Hematopoietic multipotent progenitor cell treated with erythropoietin and hydrocortisone succinate and interleukin-3 and kit ligand, for 6 days (in vitro differentiated cells): ENCODE measurements around the gene SNX8.
A peak's percentile ranks its signal among the peaks of the same experiment; 100 is the strongest.
"Not testable (repeated sequence)": the region's sequence is repeated elsewhere in the genome, so short reads cannot be mapped to it uniquely, and the experiment has no call there.

ENCODE experiments used
- DNase-seq: peaks from one replicate; pipeline ENCODE4 v3.0.0-alpha.2; 2015

Gene SNX8, protein sequence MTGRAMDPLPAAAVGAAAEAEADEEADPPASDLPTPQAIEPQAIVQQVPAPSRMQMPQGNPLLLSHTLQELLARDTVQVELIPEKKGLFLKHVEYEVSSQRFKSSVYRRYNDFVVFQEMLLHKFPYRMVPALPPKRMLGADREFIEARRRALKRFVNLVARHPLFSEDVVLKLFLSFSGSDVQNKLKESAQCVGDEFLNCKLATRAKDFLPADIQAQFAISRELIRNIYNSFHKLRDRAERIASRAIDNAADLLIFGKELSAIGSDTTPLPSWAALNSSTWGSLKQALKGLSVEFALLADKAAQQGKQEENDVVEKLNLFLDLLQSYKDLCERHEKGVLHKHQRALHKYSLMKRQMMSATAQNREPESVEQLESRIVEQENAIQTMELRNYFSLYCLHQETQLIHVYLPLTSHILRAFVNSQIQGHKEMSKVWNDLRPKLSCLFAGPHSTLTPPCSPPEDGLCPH

DNA sequence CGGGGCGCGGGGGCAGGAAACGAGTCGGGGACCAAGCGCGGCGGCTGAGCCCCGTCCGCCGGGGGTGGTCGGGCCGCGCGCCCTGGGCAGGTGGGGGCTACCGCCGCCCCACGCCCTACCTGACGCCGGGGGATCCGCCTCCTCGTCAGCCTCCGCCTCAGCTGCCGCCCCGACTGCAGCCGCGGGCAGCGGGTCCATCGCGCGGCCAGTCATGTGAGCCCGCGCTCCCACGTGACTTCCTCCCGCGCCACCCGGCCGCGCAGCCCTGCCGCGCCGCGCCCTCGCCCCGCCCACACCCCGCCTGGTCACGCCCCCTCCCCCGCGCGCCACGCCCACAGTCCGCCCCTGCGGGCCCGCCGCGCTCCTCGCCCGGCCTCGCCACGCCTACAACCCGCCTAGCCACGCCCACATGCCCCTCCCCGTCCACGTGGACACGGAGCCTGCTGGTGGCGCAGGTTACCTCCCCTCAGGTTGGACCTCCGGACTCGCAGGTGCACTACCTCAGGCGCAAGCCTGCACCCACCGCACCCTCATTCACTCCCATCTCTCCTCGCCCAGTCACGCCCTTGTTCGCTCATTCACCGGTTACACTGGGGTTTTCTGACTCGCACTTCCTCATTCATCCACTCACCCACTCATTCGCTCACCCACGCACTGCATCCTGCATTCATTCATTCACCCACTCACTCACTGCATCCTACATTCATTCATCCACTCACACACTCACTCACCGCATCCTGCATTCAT lies at the start of gene SNX8:
Gene SNX8, minus strand, starts transcription at position 233 of the 747 bp plus-strand sequence. Its CDS starts 20 bp downstream, at position 213.
- peak; percentile 92 for DNase-seq

DNA sequence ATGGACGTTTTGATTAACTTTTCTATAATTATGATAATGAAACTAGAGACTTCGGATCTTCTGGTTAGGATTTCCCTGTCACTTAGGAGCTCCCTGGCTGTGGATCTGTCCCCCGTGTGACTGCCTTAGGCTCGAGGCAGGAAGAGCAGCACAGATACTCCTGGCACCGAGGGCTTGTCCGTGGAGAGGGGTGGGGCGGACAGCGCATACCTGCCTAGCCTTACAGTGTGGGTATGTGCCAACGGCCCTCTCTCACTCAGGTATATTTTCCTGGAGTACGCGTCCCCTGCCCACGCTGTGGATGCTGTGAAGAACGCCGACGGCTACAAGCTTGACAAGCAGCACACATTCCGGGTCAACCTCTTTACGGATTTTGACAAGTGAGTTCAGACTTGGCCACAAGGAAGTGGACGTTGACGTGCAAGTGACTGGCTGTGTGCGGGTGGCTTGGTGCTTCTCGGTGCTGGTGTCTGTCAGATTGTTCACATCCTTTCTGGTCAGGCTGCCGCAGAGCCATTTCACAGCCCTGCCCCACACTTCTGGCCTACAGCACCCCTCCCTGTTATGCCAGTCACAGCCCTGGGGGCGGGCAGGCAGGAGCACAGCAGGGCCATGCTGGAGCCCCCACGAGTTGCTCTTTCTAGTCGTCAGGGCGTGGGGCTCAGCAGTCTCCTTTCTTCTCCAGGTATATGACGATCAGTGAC lies 48.3 kb upstream of the SNX8 start:
- no peak for DNase-seq

DNA sequence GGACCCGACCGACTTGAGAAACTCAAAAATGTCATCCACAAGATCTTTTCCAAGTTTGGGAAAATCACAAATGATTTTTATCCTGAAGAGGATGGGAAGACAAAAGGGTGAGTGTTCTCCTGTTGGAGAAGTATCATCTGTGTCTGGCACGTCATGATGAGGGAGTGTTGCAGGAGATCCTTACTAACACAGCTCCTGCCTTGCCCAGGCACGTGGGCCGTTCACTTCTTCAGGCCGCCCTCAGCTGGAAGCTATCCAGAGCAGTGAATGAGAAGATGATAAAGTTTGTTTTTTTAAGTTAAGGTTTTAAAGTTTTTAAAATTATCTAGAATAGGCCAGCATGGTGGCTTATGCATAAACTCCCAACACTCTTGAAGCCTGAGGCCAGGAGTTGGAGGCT lies 46.6 kb upstream of the SNX8 start:
- peak; percentile 45 for DNase-seq

DNA sequence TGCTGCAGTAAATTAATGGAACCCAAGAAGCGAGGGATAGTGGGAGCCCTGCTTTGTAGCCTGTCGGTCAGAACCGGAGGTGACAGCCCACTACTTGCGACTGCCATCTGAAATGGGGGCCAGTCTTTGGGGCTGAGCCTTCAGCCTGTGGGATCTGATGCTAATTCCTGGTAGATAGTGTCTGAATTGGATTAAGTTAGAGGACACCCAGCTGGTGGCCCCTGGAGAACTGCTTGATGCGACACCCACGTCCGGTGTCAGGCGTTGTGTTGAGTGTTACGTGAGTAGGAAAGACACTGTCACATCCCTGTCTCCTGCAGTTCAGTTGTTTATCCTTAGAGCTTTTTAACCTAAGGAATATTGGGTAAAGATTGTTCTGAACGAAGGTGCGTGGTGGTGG lies 45.4 kb upstream of the SNX8 start:
- DNase-seq, result no peak

DNA sequence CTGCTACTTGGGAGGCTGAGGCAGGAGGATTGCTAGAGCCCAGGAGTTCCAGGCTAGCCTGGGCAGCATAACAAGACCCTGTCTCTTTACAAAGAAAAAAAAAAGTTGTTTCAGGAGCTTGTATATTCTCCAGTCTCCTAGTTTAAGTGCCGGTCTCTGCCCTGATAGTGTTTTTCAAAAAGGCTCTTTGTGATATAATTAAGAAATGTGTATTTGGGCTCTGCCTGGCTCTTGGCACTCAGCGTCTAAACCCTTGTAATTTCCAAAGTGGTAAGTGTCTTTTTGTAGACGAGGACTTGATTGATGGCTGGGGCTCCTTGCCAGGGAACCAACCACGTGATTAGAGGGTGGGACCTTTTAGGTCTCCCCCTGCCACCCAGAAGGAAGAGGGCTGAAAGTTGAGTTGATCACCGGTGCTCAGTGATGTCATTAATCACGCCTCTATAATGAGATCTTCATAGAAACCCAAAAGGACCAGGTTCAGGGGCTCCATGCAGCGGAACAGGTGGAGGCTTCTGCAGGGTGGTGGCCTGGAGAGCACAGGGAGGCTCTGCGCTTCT lies 44.8 kb upstream of the SNX8 start:
- DNase-seq, result peak; percentile 54

DNA sequence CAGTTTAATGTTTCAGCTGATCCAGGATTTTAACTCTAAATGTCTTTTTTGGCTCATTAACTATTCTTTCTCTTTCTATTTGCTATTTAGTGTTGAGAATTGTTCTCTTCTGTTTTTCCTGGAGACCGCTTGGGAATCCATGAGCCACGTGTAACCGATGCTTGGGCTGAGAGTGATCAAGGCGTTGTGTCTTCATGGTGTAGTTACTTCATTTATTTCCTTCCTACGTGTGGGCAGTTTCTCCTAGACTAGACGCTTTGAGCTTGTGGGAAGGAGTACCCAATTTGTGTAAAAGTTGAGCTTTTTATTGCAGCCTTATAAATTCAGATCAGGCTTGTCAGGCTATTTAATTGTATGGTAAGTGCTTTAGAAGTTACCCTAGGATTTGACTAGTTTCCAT lies 43.3 kb upstream of the SNX8 start:
- DNase-seq, result no peak

DNA sequence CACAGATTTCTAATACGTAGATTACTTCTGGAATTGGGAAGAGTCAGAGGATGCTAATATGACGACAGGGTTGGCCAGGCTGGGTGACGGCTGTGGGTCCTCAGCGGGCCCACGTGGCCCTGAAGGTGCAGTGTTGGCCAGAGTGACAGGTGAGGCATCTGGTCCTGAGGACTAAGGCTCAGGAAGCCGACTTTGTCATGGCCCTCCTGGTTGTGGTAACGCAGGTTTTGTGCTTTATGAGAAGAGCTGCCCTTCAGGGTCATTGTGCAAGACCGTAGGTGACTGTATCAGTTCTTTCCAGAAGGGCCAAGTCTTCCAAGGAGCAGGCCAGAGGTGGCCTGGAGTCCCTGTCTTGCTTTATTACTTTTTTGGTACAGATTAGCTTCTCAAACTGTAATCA lies 42.9 kb upstream of the SNX8 start:
- no peak for DNase-seq

DNA sequence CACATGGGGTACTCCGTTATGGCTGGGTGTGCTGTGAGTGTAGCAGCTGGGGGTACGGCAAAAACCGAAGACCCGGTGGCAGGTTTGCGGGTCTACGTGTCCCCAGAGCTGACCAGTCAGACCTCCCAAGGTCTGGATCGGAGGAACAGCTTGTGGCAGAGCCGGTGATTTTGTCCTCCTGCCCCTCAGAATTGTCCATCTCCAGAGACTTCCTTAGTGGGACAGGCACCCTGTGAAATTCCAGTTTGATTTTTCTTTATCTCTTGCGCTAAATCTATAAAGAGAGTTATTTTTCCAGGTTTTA lies 41.4 kb upstream of the SNX8 start:
- no peak for DNase-seq

DNA sequence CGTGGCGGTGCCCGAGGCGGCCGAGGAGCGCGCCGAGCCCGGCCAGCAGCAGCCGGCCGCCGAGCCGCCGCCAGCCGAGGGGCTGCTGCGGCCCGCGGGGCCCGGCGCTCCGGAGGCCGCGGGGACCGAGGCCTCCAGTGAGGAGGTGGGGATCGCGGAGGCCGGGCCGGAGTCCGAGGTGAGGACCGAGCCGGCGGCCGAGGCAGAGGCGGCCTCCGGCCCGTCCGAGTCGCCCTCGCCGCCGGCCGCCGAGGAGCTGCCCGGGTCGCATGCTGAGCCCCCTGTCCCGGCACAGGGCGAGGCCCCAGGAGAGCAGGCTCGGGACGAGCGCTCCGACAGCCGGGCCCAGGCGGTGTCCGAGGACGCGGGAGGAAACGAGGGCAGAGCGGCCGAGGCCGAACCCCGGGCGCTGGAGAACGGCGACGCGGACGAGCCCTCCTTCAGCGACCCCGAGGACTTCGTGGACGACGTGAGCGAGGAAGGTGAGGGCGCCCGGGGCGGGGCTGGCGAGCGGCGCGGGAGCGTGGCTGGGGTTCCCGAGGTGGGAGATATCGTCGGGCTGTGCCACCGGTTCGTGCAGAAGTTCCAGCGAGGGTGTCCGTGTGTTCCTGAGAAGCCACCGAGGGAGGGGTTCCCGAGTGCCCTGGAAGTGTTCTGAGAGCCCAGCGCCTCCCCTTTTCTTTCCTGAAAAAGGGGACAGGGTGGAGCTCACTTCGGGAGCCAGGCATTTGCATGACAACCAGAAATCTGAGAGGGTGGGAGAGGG lies 40.9 kb upstream of the SNX8 start:
- peak; percentile 30 for DNase-seq

DNA sequence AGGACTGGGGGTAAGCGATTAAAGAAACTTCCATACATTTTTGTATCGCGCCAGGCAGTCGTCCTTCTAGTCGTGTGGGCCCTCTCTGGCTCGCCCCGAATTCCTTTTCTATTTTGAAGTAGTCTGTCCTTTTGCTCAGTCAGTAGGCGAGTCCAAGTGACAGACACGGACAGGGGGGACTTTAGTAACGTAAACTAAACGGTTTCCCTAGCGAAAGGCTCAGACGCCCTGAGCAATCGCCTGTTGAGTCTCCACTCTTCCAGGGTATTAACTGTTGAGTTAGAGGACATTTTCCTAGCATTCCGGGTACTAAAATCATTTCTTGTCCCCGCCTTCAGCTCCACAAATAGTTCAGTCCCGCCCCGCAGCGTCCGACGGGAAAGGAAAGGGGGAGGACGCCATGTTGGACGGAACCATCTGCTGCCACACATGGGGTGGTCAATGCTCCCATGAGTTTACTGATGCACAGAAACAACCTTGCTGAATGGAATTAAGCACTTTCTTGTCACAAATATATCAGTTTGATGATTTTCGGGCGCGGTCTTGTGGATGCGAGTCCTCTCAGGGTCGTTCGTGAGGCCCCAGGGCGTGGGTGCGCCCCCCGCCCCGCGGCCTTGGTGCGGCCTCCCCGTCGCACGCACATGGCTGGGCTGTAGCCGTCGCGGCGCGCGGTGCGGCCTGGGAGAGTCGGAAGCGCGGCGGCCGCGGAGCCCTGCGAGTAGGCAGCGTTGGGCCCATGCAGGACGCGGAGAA lies 40.1 kb upstream of the SNX8 start, which contains the start of gene EIF3B:
Gene EIF3B, plus strand, starts transcription at position 642 of the 753 bp plus-strand sequence. Its CDS starts 95 bp downstream, at position 737.
- DNase-seq, result peak; percentile 97

DNA sequence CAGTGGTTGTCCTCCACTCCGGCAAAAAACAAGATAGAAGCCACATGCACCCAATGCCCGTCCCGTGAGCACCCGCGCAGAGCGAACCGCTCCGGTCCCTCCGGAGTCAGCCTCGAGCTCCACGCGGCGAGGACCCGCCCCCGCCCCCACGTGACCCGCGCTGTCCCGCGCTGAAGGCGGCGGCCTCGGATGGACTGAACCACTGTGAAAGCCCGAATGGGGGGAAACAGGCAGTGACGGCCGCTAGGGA lies 39.6 kb upstream of the SNX8 start:
- peak; percentile 93 for DNase-seq

DNA sequence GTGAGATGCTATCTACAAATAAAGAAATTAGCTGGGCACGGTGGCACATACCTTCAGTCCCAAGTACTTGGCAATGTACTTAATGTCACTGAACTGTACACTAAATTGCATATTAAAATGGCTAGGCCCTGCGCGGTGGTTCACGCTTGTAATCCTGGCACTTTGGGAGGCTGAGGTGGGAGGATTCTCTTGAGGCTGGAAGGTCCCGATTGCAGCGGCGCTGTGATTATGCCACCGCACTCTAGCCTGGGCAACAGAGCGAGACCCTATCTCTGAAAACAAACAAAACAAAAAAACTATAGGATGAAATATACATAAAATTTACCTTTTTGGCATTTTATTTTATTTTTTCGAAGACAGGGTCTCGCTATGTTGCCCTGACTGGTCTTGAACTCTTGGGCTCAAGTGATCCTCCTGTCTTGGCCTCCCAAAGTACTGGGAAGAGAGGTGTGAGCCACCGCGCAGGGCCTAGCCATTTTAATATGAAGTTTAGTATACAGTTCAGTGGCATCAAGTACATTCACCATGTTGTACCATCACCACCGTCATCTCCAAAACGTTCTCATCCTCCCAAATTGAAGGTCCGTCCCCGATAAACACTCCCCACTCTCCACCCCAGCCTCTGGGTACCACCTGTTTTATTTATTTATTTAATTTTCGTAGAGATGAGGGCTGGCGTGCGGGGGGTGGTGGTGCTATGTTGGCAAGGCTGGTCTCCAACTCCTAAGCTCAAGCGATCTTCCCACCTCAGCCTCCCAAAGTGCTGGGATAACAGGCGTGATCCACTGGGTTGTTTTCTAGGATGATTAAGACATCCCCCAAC lies 39.1 kb upstream of the SNX8 start:
- DNase-seq, result no peak

DNA sequence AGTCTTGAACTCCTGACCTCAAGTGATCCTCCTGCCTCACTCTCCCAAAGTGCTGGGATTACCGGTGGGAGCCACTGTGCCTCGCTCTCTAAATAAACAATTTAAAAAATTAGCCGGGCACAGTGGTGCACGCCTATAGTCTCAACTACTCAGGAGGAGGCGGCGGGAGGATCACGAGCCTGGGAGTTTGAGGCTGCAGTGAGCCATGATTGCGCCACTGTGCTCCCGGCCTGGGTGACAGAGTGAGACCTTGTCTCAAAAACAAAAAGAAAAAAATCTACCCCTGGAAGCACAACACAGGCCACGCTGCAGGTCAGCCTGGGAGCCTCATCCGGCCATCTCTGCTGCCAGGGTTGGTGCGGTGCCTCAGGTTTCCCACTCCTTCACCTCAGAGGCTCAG lies 36.6 kb upstream of the SNX8 start:
- no peak for DNase-seq

DNA sequence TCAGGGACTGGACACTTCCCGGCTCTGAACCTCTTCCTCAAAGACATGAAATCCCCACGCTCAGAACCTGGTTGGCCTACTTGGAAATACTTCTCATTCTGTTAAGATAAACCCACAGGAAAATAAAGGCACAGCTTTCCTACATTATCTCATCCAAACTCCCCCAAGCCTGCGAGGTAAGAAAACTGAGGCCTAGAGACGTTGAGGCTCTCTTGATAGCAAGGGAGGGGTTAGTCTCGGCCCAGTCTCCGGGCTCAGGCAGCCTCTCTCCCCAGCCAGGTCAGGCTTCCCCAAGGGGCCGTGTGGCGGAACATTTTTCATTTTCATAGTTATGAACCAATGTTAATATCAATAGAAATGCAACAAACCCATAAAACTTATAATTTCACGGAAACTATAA lies 35.8 kb upstream of the SNX8 start:
- no peak for DNase-seq

DNA sequence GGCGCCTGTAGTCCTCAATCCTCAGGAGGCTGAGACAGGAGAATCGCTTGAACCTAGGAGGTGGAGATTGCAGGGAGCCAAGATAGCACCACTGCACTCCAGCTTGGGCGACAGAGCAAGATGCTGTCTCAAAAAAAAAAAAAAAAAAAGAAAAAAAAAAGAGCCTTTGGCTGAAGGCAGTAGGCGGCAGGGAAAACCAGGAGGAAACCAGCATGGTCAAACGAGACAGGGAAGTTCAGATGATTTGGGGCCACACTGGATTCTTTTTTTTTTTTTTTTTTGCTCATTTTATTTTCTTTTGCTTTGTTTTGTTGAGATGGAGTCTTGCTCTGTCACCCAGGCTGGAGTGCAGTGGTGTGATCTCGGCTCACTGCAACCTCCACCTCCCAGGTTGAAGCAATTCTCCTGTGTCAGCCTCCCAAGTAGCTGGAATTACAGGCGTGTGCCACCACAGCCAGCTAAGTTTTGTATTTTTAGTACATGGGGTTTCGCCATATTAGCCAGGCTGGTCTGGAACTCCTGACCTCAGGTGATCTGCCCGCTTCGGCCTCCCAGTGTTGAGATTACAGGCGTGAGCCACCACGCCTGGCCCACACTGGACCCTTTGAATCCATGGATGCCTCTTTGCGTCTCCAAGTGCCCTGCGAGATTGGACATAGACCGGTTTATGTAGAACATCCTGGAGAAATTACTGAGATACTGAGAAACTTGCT lies 33.3 kb upstream of the SNX8 start:
- DNase-seq, result not testable (repeated sequence)

DNA sequence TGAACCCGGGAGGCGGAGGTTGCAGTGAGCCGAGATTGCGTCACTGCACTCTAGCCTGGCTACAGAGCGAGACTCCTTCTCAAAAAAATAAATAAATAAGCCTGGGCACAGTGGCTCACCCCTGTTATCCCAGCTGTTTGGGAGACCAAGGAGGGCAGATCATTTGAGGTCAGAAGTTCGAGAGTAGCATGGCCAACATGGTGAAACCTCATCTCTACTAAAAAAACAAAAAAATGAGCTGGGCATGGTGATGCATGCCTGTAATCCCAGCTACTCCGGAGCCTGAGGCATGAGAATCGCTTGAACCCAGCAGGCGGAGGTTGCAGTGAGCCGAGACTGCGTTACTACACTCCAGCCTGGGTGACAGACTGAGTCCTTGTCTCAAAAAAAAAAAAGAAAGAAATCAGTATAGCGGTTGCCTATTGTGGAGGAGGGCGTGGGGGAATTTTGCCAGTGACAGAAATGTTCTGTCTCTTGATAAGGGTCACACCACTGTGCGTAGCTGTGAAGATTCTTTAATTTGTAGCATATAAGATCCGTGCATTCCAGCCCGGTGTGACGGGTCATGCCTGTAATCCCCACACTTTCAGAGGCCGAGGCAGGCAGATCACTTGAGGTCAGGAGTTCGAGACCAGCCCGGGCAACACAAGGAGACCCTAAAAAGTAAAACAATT lies 22.5 kb upstream of the SNX8 start:
- peak; percentile 90 for DNase-seq

DNA sequence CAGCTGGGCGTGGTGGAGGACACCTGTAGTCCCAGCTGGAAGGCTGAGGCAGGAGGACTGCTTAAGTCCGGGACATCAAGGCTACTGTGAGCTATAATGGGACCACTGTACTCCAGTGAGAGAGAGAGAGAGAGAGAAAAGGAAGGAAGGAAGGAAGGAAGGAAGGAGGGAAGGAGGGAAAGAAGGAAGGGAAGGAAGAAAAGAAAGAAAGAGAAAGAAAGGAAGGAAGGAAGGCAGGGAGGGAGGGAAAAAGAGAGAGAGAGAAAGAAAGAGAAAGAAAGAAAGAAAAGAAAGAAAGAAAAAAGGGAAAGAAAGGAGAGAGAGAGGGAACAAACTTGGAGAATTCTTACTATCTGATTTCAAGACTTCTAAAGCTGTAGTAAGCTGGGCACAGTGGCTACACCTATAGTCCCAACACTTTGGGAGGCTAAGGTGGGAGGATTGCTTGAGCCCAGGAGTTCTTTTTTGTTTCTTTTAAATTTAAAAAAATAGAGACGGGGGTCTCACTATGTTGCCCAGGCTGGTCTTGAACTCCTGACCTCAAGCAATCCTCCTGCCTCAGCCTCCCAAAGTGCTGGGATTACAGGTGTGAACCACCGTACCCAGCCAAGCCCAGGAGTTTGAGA lies 18.5 kb upstream of the SNX8 start:
- DNase-seq, result not testable (repeated sequence)

DNA sequence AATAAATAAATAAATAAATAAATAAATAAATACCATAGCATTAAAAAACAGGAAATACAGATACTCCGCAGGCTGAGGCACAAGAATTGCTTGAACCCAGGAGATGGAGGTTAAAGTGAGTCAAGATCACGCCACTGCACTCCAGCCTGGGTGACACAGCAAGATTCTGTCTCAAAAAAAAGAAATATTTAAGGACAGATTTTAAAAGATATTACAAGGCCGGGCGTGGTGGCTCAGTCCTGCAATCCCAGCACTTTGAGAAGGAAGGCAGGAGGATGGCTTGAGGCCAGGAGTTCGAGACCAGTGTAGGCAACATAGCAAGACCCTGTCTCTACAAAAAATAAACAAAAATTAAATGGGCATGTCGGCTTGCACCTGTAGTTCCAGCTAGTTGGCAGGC lies 17.5 kb upstream of the SNX8 start:
- no peak for DNase-seq

DNA sequence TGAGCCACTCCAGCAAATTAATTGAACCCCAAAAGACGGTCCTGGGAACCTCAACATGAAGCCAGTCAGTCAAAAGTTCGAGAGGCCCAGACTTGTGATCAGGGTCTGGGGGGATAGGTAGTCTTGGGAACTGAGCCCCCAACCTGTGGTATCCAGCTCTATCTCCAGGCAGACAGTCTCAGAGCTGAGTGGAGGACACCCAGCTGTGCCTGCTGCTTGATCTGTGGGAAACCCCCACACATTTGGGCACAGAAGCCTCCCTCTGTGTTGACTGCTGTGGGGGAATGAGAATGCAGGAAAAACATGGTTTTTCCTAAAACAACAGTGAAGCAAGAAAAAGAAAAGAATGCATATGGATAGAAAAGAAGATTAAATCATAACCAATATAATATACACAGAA lies 16.3 kb upstream of the SNX8 start:
- no peak for DNase-seq
